GM18517 (cell line): ENCODE results near the gene MAGI1.

Experiments
- ATAC-seq: cut with Tn5 transposase; IDR thresholded peaks from one replicate; pipeline ENCODE4 v1.9.1; 2021; ENCODE audit warnings: mild to moderate bottlenecking, moderate library complexity; ENCODE audit not compliant: unreplicated experiment

MAGI1 gene

GRCh38 chr3:65401359-65402305 lies 637.1 kb downstream of the MAGI1 start:
- no peak for ATAC-seq

- ATAC-seq: no peak
These were observed 637.8 kb downstream of the MAGI1 start for GRCh38 chr3:65400899-65401298.

- ATAC-seq: no peak
These were observed 639.8 kb downstream of the MAGI1 start for GRCh38 chr3:65398953-65399352.

- ATAC-seq: no peak
These were observed 642.6 kb downstream of the MAGI1 start for GRCh38 chr3:65396078-65396477.

- no peak for ATAC-seq
These were observed 647.6 kb downstream of the MAGI1 start for GRCh38 chr3:65391068-65391467.

- no peak for ATAC-seq
These were observed 652.9 kb downstream of the MAGI1 start for GRCh38 chr3:65385805-65386204.

- no peak for ATAC-seq
These were observed 657.2 kb downstream of the MAGI1 start for GRCh38 chr3:65381496-65382010.

GRCh38 chr3:65379223-65379622 lies 659.5 kb downstream of the MAGI1 start:
- no peak for ATAC-seq

- no peak for ATAC-seq
These were observed 661.1 kb downstream of the MAGI1 start for GRCh38 chr3:65377637-65378036.

- no peak for ATAC-seq
These were observed 662.3 kb downstream of the MAGI1 start for GRCh38 chr3:65376426-65376825.

GRCh38 chr3:65371053-65371452 lies 667.7 kb downstream of the MAGI1 start:
- no peak for ATAC-seq

GRCh38 chr3:65368866-65369265 lies 669.9 kb downstream of the MAGI1 start:
- no peak for ATAC-seq

GRCh38 chr3:65362688-65363087 lies 676.0 kb downstream of the MAGI1 start:
- no peak for ATAC-seq

GRCh38 chr3:65361448-65361847 lies 677.3 kb downstream of the MAGI1 start:
- ATAC-seq: no peak

- ATAC-seq: no peak
These were observed 682.1 kb downstream of the MAGI1 start for GRCh38 chr3:65356331-65357248.

- ATAC-seq: no peak
These were observed 683.8 kb downstream of the MAGI1 start for GRCh38 chr3:65354880-65355279.

- no peak for ATAC-seq
These were observed 685.8 kb downstream of the MAGI1 start for GRCh38 chr3:65352951-65353350.

- no peak for ATAC-seq
These were observed 687.0 kb downstream of the MAGI1 start for GRCh38 chr3:65351753-65352152.

GRCh38 chr3:65350801-65351476 lies 687.8 kb downstream of the MAGI1 start:
- no peak for ATAC-seq

GRCh38 chr3:65348398-65348995 lies 690.2 kb downstream of the MAGI1 start:
- ATAC-seq: no peak
